GM21529 (cell line): ENCODE measurements around the gene MUCL3.
"Not testable (repeated sequence)": the region's sequence is repeated elsewhere in the genome, so short reads cannot be mapped to it uniquely, and the experiment has no call there.

Experiments used
- ATAC-seq: cut with Tn5 transposase; IDR thresholded peaks from one replicate; pipeline ENCODE4 v1.9.1; 2021; ENCODE audit not compliant: unreplicated experiment

MUCL3 gene

DNA sequence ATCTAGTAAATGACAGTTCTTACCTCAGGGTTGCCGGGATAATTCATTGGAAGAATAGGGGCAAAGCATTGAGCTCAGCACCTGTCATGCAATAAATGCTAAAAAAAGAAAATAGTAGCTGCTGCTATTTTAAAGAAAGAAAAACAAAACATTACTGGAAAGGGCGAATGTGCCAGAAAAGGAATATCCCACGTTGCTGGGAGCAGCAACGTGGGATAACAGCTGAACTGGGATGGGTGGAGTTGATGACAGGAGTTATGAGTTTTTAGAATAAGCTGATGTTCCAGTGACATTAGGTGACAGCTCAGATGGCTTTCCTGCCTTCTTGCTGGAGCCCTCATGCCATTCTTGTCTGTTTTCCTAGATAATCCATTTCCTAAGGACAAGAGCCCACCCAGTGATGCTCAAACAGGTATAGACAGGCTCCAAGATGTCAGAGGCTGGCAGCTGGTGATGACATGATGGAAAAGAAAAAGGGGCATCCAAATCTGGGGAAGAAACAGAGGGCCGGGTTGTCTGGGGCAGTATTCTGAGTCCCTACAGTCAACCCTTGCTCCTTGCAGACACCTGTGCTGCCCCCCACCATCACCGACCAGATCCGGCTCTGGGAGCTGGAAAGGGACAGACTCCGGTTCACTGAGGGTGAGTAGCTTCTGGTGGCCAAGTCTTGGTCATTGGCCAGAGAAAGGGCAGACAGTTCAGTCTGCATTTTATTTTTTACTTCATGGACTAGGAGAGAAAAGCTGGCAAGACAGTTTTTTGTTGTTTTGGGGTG lies 27.8 kb upstream of the MUCL3 start:
- no peak for ATAC-seq

DNA sequence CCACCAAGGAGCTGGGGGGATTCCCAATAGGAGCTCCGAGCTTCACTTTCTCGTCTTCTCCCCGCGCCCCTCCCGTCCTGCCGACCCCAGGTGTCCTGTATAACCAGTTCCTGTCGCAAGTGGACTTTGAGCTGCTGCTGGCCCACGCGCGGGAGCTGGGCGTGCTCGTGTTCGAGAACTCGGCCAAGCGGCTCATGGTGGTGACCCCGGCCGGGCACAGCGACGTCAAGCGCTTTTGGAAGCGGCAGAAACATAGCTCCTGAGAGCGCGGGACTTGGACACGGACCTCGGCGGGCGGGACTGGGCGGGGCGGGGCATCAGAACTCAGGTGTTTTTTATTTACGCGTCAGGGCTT lies 27.1 kb upstream of the MUCL3 start:
- ATAC-seq: no peak

DNA sequence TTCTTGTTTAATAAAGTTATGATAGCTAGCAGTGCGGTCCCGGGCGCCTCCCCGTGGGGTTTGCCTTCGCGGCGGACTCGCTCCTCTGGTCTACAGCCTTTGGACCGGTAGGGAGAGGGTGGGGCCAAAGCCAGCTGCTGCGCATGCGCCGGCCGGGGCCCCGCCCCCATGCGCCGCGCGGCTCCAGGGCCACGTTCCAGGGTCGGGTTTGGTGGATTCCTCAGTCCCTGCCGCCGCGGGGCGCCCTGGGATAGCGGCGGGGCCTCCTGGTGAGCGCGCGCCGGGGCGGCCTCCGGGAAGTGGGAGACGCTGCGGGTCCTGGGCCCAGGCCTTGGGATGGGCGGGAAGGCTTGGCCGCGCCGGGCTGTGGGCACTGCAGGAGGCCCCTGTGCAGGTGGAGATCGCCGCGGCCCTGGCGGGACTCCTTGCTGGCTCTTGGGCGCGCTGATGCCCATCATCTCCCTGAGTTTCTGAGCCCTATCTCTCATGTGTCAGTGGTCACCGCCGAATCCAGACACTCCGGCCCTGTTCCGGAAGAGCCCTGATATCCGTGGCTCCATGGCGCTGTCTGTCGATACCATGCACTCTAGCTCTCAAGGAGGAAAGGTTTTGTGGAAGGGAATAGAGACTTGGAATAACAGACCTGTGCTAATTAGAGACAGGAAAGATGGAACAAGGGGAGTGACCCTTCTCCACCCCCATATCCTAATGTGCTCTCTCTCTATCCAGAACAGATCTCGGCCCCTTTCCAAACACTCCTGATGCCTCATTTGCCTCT lies 26.5 kb upstream of the MUCL3 start, which contains the start of gene VARS2:
TSS of gene VARS2 (plus strand) at position 163 of the 778 bp plus-strand sequence. CDS start at position 762, 599 bp downstream.
- ATAC-seq: peak; percentile 87

DNA sequence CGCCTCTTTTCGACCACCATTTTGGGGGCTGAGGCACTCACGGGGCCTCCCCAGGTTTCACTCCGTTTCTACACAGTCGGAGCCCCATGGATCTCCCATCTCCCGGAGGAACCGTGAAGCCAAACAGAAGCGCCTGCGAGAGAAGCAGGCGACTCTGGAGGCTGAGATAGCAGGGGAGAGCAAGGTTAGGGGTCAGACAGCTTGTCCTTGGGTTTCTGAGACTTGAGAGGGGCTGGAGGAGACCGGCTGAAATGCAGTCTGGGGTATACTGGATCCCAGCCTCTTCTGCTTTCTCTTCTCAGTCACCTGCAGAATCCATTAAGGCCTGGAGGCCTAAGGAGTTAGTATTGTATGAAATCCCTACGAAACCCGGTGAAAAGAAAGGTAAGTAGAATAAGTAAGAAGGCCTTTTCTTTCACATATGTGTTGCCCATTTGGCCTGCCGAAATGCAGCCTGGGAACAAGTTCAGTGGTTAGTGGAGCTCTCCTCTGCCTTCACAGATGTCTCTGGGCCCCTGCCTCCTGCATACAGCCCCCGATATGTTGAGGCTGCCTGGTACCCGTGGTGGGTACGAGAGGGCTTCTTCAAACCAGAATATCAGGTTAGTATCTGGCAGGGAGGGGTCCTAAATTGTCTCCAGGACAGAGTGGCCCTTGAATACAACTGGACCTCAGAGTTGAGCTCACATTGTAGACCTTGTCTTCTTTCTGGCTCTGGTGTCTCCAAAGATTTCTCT lies 25.8 kb upstream of the MUCL3 start:
- no peak for ATAC-seq

DNA sequence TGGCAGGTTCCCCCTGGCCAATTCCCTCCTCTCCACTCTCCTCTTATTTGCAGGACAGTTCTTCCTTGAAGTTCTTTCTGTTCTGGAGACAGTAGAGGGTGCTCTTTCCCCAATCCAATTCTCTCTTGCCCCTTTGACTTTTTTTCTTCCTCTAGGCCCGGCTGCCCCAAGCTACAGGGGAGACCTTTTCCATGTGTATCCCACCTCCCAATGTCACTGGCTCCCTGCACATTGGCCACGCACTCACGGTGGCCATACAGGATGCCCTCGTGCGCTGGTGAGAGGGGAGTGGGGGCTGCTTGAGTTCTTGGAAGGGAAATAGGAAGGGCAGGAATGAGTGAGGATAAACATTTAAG lies 25.2 kb upstream of the MUCL3 start:
- no peak for ATAC-seq

DNA sequence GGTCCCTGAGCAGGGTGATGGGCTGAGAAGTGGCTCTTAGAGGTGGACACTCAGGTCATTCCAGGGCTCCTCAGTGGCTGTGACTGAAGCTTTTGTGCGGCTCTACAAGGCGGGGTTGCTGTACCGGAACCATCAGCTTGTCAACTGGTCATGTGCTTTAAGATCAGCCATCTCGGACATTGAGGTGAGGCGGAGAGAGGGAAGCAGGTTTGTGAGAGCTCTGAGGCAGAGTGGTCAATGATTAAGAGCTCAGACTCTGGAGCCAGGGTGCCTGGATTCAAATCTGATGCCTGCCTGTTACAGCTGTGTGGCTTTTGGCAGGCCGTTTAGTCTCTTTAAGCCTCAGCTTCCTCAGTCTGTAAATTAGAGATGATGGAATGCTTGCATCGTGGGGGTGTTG lies 23.7 kb upstream of the MUCL3 start:
- no peak for ATAC-seq

DNA sequence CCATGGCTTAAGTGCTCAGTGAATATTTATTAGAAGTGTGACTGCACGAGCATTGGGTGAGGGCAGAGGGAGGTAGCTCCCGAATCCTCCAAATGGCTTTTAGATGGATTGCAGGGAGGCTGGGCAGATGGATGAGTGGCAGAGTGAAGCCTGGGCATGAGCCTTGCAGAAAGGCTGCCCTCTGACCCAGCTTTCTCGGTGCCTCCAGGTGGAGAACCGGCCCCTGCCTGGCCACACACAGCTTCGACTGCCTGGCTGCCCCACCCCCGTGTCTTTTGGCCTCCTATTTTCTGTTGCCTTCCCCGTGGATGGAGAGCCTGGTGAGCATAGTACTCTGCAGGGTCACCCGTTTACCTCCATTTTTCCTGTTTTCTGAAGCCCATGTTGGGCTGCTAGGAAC lies 23.3 kb upstream of the MUCL3 start:
- no peak for ATAC-seq

DNA sequence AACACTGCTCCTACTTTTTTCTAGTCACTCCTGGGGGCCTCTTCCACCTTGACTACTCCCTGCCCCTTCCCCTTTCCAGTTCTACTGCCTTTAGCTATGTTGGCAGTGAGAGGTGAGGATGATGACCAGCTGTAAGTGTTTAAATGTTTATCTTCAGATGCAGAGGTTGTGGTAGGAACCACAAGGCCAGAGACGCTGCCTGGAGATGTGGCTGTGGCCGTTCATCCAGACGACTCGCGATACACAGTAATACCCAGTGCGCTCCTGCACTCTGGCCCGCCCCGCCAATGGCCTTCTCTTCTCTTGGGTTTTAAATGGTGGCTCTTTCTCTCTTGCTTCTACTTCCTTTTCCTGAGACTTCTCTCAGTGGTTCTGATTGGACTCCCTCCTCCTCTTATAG lies 22.1 kb upstream of the MUCL3 start:
- no peak for ATAC-seq

DNA sequence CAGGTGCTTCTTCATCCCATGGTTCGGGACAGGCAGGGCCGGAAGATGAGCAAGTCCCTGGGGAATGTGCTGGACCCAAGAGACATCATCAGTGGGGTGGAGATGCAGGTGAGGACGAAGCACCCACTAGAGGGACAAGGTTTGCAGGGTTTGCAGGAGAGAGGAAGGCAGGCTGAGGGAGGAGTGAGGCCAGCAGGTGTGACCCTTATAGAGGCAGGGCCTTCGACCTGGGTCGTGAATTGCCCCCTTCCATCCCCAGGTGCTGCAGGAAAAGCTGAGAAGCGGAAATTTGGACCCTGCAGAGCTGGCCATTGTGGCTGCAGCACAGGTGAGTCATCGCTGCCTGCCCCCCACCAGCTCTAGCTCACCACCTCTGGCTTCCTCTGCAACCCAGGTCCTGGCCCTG lies 18.3 kb upstream of the MUCL3 start:
- no peak for ATAC-seq

DNA sequence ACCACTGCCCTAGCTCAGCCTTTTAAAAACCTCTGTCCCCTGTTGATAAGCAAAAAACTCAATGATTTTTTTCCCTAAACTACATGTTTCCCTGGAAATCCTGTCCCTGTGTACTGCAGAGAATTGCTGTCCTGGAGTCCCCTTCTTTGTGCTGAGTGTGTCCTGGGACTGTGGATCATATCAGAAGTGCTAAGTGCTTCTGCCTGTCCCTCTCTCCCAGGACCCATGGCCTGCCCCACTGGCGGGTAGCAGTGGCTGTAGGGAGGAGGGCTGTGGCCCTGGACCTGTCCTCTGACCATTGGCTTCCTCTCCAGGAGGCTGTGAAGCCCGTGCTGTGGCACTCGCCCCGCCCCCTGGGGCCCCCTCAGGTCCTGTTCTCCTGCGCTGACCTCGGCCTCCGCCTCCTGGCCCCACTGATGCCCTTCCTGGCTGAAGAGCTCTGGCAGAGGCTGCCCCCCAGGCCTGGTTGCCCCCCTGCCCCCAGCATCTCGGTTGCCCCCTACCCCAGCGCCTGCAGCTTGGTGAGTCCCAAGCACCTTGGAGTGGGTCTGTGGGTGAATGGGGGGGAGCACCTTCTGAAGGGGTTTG lies 16.6 kb upstream of the MUCL3 start:
- ATAC-seq: not testable (repeated sequence)

DNA sequence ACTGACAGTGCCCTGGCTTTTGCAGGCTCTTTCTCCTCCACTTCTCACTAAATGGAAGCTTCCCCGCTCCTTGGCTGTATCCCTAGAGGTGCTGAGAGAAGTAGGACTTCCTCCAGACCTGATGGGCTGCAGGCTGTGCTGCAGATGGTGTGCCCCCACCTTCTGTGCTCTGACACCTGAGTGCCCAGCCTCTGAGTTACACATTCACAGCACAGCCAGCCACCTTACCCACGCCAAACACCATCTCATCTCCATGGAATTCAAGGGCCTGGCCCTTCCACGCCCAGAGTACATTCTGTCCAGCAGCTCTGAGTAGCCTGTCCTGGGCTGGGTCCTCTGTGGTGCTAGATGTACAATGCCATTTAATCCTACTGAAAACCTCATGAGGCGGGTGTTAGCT lies 14.1 kb upstream of the MUCL3 start:
- no peak for ATAC-seq

DNA sequence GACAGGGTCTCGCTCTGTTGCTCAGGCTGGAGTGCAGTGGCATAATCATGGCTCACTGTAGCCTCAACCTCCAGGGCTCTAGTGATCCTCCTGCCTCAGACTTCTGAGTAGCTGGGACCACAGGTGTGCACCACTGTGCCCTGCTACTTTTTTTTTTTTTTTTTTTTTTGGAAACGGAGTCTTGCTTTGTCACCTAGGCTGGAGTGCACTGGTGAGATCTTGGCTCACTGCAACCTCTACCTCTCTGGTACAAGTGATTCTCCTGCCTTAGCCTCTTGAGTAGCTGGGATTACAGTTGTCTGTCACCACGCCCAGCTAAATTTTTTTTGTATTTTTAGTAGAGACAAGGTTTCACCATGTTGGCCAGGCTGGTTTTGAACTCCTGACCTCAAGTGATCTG lies 13.7 kb upstream of the MUCL3 start:
- ATAC-seq: not testable (repeated sequence)

DNA sequence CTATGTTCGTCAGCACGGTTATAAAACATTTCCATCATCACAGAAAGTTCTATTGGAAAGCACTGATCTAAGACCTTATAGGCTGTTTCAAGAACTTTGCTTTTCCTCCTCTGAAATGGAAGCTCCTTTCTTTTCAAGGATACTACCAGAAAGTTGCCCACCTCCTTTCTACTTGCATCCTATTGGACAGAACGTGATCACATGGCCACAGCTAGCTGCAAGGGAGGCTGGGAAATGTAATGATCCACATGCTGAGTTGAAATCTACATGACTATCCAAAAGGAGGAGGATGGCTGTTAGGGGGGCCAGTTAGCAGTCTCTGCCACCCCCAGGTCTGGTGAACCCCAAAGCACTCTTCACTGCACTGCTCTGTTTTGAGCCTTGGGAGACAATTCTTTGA lies 12.1 kb upstream of the MUCL3 start:
- no peak for ATAC-seq

DNA sequence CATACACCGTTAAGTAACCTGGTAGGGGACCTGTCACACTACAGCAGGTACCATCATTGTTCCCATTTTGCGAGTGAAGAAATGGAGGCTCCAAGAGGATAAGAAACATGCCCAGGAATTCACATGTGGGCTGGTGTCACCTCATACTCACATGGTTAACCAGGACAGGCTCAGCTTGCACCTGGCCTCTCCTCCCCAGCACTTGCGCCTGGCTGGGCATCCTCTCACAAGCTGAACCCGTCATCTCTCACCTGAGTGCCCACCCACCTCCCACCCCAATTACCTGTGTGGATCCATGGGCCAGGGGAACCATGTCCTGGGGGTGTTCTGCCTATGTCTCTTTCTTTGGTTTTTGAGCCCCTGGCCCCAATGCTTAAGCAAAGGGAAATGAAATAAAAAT lies 10.3 kb upstream of the MUCL3 start:
- ATAC-seq: no peak

DNA sequence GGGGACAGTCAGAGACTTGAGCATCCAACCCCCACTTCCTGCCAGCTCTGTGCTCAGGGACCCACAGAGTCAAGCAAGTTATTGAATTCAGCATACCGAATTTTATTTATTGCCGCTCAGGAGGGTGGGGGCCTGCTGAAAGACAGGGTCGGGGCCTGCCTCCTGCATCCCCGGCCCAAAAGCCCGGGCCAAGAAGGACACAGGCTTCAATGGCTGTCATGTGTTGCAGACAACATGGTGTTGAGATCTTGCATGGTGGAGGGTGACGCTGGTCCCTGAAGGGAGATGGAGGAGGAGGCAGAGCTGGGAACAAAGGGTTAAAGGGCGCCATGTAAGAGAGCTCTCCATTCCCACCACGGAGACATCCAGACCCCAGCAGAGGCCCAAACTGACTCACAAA lies 9.5 kb upstream of the MUCL3 start:
- no peak for ATAC-seq

DNA sequence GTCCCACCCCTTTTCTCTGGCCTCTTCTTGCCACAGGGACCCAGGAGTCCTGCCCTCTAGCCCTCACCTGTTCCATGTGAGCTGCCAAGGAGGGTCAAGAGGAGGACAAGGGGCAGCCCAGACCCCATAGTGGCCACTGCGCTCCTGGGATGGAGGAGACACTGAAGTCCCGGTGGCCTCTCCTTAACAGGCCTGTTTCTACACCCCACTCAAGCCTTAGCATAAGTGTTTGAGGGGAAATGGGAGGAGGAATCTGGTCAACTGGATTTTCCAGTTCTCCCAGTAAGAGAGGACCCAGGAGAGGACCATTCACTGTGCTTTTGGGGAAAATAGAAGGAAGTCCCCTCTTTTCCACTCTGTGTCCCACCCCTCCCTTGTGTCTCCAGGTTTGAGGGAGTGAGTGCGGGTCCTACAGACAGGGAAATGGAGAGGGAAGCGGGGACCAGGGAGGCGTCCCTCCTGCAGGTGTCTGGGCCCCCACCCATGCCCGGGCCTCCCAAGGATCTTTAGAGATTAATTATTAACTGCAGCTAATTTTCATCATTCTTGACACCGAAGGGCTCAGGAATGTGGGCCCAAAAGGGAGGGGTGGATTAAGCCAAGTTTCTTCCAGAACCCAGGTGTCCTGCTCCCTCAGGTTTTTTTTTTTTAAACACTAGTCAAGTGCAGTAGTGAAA lies 8.7 kb upstream of the MUCL3 start, which contains the start of gene SFTA2:
TSS of gene SFTA2 (minus strand) at position 202 of the 677 bp plus-strand sequence. CDS start at position 128, 74 bp downstream.
- no peak for ATAC-seq

DNA sequence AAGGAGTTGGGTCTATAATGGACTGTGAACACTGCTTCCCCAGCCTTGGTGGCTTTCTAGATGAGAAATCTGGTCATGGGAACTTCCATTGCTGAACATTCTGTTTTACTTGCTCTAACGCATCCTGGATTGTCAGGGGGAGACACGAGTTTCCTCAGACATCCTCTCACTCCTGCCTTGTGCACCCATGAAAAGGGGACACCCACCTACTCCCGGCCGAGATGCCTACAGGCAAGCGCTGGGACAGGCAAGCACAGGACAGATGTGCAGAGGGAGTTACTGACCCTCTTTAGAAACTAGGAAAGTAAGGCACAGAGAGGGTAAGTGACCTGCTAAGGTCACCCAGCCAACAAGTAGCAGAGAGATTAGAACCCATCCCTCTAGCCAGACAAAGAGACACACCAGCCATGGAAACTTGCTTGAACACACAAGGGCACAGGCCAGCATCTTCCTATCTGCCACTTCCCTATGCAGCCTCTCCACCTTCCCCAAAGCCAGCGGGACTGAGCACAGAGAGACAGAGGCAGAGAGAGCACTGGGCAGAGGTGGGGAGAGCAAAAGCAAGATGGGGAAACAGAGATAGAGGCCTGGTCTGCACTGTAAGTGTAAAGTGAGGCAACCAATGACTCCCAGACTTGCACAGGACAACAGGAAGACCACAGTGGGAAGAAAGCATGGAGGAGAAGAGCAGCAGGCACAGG lies 8.0 kb upstream of the MUCL3 start:
- no peak for ATAC-seq

DNA sequence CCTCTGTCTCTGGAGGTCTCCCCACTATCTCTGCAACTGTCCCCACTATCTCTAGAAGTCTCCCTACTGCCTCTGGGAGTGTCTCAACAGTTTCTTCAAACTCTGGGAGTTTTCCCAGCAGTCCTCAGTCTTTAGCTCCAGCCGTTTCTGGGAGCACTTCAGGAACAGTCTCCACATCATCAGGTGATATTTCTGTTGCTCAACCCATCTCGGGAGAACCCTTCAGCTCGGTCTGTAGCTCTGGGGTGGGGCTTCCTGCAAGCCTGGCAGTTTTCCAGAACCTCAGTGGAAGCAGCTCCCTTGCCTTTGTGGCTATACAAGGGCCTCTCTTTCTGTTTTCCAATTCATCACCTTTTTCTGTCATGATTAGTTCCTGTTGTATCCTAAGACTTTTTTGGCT lies 5.8 kb upstream of the MUCL3 start:
- ATAC-seq: no peak

DNA sequence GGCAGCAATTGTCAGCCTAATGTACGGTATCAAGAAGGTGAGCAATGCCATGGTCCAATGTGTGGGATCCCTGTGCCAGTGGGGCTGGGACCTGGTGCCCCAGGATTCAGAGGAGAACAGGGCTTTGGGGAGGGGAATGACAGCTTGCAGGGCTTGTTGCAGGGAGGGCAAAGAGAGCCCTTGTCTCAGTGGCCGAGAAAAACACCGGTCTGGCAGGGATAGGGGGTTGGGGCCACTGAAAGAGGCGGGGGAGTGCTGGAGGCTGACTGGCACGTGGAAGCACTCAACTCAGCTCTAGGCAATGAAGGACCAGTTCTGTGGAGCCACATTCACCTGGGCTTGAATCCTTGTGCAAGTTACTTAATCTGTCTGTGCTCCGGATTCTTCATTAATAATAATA lies 3.5 kb upstream of the MUCL3 start:
- no peak for ATAC-seq

DNA sequence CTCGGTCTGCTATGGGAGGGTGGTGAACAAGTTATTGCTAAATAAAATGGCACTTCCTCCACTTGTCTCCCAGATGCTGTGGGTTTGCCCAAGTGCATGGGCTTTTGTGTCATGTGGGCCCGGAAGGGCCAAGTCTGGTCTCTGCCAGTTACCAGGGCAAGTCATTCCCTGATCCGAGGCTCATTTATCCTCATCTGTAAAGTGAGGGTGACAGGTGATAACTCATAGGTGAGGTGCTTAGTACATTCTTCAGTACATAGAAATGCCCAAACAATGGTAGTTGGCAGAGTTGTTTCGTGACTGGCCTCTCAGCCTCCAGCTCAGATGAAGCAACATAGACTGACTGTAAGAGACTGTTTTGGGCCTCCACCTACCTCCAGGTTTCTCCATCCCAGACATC lies 2.0 kb upstream of the MUCL3 start:
- no peak for ATAC-seq
